Activated CD4-positive, alpha-beta T cell treated with anti-CD3 and anti-CD28 coated beads, Interleukin-2, Interleukin-6, amounts not matched to agents 100 ng/mL and 50 ng/mL, durations not matched to agents 16 hours and 8 hours (primary cell): ENCODE data around the gene KBTBD12.

ENCODE experiments used
- DNase-seq: peaks from one replicate; pipeline ENCODE4 v3.0.0-alpha.2; 2020

KBTBD12 gene

DNA sequence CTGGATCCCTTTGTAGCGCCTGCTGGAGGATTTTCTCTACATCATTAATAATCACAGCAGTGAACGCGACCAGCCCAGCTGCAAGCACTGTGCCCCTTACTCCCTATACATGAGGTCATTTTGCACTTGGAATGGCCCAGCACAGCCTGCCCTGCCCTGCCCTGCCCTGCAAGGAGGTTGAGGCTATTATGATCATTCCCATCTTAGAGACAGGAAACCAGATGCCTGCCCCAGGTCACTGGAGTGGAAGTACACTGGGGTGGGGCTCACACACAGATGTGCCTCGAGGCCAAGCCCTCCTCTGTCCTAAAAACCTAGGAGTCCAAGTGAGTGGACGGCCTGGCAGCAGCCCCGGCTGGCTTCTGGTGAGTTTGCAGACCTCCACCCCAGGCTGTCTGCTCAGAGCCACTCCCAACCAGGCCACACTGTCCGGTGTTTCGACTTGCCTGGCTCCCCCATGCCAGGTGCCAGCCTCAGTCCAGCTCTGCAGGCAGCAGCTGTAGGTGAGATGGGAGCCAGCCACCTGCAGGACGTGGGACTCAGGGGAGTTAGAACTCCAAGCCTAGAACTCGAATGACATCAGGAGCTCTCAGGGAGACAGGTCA is 106.8 kb downstream of the KBTBD12 start:
- no peak for DNase-seq

DNA sequence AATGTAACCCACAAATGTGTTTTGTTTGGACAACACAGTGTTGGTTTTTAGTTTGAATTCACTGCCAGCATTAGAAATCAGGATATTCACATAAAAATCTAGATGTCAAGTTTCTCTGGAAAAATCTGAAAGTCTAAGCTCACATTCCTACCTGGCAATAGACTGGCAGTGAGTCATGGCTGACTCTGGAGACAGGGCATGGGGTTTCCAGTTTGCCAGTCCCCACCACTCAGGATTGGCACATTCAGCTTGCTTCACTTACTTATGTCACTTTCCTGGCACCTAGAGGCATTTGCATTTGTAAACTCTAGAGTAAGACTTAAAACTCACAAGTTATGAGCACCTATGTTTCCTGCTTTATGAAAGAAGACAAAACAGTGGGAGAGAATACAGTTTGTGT is 118.1 kb downstream of the KBTBD12 start:
- DNase-seq = no peak

DNA sequence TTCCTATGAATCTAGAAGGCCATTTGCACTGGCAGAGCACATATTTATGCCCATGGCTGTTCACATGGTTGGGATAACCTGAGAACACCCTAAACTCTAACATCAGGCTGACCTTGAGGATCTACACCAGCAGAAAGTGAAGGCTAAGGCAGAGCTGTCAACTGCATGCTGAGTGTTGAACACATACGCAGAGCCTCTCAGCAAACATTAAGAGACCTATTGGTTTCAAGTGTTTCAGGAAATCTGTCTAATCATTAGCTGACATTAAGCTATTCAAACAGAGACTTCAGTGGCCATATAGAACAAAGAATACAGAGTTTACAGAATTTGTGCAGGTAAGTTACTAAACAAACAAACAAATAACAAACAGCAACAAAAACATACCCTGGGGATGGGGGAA is 121.1 kb downstream of the KBTBD12 start:
- no peak for DNase-seq
